ENCODE data around the gene RSU1. TPM values are rescaled to one million over a fixed set of nuclear protein-coding genes. Genes with fewer than 3 reads are reported as not detected.

RSU1 gene
- total RNA-seq, 2 donors from 2014 or later: 21.4 to 28.3 TPM

DNA sequence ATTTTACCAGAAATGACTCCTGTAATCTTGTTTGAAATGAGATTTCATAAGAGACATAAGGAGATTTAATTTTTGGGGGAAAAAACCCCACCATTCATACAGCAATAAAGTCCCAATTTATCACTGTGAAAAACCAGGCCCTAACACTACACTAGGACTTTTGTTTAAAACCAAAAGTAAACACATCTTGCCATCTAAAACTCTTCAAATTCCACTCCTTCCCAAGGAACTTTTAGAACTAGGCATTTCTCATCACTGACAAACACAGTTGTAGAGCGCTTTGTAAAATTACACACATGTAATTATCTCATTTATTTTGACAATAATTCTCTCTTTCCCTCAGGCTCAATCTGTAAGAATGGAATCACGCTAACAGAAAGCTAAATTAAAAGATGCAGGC lies 167.5 kb downstream of the RSU1 start:
- no peaks in the 10 kb centered on the region for H3K36me3 ChIP-seq (replicated peaks in 1 of 2; ENCODE audit: insufficient read depth in 1 of 2, low read depth in 2 of 2)
- ATAC-seq: no peak
- H3K4me3 ChIP-seq: no peak overlapping the region
- H3K27me3 ChIP-seq: no peaks in the 10 kb centered on the region
- H3K9me3 ChIP-seq: no peaks in the 10 kb centered on the region
- TF ChIP-seq POLR2A (IDR thresholded peaks at IDR 0.05): no peak
- TF ChIP-seq, protein P1, sequence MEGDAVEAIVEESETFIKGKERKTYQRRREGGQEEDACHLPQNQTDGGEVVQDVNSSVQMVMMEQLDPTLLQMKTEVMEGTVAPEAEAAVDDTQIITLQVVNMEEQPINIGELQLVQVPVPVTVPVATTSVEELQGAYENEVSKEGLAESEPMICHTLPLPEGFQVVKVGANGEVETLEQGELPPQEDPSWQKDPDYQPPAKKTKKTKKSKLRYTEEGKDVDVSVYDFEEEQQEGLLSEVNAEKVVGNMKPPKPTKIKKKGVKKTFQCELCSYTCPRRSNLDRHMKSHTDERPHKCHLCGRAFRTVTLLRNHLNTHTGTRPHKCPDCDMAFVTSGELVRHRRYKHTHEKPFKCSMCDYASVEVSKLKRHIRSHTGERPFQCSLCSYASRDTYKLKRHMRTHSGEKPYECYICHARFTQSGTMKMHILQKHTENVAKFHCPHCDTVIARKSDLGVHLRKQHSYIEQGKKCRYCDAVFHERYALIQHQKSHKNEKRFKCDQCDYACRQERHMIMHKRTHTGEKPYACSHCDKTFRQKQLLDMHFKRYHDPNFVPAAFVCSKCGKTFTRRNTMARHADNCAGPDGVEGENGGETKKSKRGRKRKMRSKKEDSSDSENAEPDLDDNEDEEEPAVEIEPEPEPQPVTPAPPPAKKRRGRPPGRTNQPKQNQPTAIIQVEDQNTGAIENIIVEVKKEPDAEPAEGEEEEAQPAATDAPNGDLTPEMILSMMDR (IDR thresholded peaks at IDR 0.05): no peak
- no peak overlapping the region for H3K27ac ChIP-seq
- DNase-seq: no peak
- H3K4me1 ChIP-seq: no peaks in the 10 kb centered on the region
- intact Hi-C loops (cut with DNase I): no loop called here
- 70 to 78% methylated on average over 2 of the region's 2 CpGs for WGBS, 2 donors

DNA sequence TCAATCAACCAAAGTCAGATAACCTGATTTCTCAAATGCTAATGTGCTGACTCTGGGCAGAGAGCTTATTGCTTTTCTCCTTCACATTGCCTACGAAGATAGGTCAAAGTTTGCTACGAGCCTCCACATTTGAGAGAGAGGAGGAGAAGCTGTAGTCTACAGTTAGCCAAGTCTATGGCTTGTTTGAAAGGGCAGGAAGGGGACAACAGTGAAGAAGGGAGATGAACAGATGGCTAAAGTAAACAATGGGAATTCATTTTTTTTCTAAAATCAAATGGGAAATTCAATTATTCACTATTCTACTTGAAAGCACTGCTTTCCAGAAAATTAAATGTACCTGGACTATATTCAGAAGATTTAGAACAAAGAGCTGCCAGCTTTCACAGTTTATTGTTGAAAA lies 168.9 kb downstream of the RSU1 start:
- no peak for TF ChIP-seq POLR2A (IDR thresholded peaks at IDR 0.05)
- TF ChIP-seq, protein P1 (IDR thresholded peaks at IDR 0.05): no peak
- Histone ChIP-seq H3K27ac (no peak overlapping the region), H3K27me3 (no peaks in the 10 kb centered on the region), H3K9me3 (no peaks in the 10 kb centered on the region), H3K36me3 (replicated peaks in 1 of 2; ENCODE audit: insufficient read depth in 1 of 2, low read depth in 2 of 2) (no peaks in the 10 kb centered on the region), H3K4me1 (no peaks in the 10 kb centered on the region), H3K4me3 (no peak overlapping the region)
- intact Hi-C loops (cut with DNase I): no loop called here
- no peak for DNase-seq
- WGBS, 2 donors: 92 to 93% methylated on average over 2 of the region's 2 CpGs
- no peak for ATAC-seq

DNA sequence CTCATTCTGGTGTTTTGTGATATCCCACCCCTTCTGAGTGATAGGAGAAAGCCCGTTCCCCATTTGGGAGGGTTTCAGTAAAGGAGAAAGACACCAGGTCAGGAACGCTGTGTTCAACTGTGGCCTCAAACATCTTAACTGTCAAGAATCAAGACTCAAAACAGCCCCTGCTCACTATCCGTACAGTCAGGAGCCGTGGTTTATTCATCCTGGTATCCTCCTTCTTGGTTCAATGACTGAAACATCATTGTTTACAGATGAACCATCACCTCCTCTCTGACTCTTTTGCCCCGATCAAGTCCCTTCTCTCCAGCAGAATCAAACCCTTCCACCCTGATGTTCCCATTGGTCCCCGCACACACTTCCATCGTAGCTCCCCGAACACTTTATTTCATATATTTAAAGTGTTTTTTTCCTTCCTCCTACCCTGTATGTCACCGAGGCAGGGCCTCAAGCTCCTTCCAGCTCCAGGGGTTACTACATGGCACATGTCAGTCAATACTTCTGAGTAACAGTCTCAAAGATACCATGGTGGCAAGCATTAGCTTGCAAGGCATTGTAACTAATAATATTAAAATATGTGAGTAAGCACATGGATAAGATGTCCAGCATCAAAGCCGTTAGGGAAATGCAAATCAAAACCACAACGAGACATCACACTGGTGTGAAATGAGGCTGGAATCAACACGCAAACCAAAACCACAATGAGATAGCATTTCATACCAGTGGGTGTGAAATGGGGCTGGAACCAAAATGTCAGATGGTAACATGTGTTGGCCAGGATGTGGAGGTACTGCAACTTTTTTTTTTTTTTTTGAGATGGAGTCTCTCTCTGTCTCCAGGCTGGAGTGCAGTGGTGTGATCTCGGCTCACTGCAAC lies 170.8 kb downstream of the RSU1 start:
- intact Hi-C loops (cut with DNase I): no loop called here
- Histone ChIP-seq H3K4me1 (no peaks in the 10 kb centered on the region), H3K36me3 (replicated peaks in 1 of 2; ENCODE audit: insufficient read depth in 1 of 2, low read depth in 2 of 2) (no peaks in the 10 kb centered on the region), H3K27ac (no peak overlapping the region), H3K27me3 (no peaks in the 10 kb centered on the region), H3K9me3 (no peaks in the 10 kb centered on the region), H3K4me3 (no peak overlapping the region)
- DNase-seq (no peak), ATAC-seq (no peak)
- 89 to 95% methylated on average over 13 of the region's 13 CpGs for WGBS, 2 donors
- TF ChIP-seq POLR2A (IDR thresholded peaks at IDR 0.05): no peak
- TF ChIP-seq, protein P1 (IDR thresholded peaks at IDR 0.05): no peak

DNA sequence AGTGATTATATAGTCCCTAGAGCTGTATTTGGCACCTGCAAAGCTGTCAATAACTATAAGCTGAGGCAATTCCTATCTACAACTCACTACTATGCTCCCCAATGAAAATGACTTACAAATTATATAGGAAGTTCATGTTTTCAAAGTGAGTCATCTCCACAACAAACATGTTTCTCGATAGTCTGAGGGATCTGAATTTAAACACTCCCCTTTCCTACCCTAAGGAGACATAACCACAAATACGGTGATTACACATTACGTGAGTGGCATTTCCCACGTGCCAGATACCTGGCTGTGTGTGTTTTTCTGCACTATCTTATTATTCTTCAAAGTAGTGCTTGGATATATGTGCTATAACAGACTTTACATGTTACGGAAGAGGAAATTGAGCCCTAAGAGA lies 173.1 kb downstream of the RSU1 start:
- H3K27ac ChIP-seq: no peak overlapping the region
- peaks cover 18% of the 10 kb centered on the region for H3K4me1 ChIP-seq
- no peak for DNase-seq
- H3K9me3 ChIP-seq: no peaks in the 10 kb centered on the region
- intact Hi-C loops (cut with DNase I): no loop called here
- WGBS, 2 donors: 75 to 82% methylated on average over 5 of the region's 5 CpGs
- no peaks in the 10 kb centered on the region for H3K27me3 ChIP-seq
- no peaks in the 10 kb centered on the region for H3K36me3 ChIP-seq (replicated peaks in 1 of 2; ENCODE audit: insufficient read depth in 1 of 2, low read depth in 2 of 2)
- no peak for ATAC-seq
- no peak overlapping the region for H3K4me3 ChIP-seq
- TF ChIP-seq, protein P1 (IDR thresholded peaks at IDR 0.05): no peak

DNA sequence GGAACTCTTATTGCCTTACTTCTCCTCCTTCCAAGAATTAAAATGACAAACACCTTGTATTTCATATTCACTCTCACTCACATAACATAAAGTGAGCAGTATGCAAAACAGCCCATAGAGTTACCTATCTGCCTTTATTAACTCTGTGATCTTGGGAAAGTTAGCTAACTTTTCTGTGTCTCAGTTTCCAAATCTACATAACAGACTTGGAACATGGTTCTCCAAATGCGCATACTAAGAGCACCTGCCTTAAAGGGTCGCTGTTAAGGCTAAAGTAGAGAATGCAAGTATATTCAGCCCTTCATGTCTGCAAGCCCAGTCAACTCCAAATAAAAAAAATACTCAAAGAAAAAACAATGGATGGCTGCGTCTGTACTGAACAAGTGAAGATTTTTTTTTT lies 173.7 kb downstream of the RSU1 start:
- ATAC-seq: no peak
- H3K9me3 ChIP-seq: no peaks in the 10 kb centered on the region
- H3K27ac ChIP-seq: no peak overlapping the region
- WGBS, 2 donors: 98 to 99% methylated on average over 3 of the region's 3 CpGs
- H3K4me1 ChIP-seq: peaks cover 20% of the 10 kb centered on the region
- DNase-seq: no peak
- intact Hi-C loops (cut with DNase I): no loop called here
- TF ChIP-seq, protein P1 (IDR thresholded peaks at IDR 0.05): no peak
- no peak for TF ChIP-seq POLR2A (IDR thresholded peaks at IDR 0.05)
- no peak overlapping the region for H3K4me3 ChIP-seq
- H3K36me3 ChIP-seq (replicated peaks in 1 of 2; ENCODE audit: insufficient read depth in 1 of 2, low read depth in 2 of 2): no peaks in the 10 kb centered on the region
- no peaks in the 10 kb centered on the region for H3K27me3 ChIP-seq
